H1 (cell line): ENCODE results near the gene PPP1R12A. TPM values are rescaled to one million over a fixed set of nuclear protein-coding genes. Genes with fewer than 3 reads are reported as not detected.

Source experiments
- CTCF ChIA-PET: fragments of 300-600 bp; sonication (Branson Sonifier 250); formaldehyde crosslinking; loops from one replicate; lab custom pipeline; 2021; ENCODE audit not compliant: partially characterized antibody; lab: Charles Lee
- POLR2A ChIA-PET: fragments of 300-600 bp; sonication (Branson Sonifier 250); formaldehyde crosslinking; loops from one replicate; lab custom pipeline; 2021; ENCODE audit warnings: inconsistent platforms; ENCODE audit not compliant: partially characterized antibody; lab: Charles Lee
- DNase-seq, 2 experiments: peaks; one replicate each; pipeline versions ENCODE4 v3.0.0 to v3.0.0-alpha.2; 2010 to 2022; ENCODE audit warnings: low spot score in 2 of 2, low read depth in 1 of 2, mixed read lengths in 1 of 2
- FAIRE-seq: peaks from 2 replicates; lab custom pipeline; 2011; peaks lifted over from hg19 to GRCh38; lab: Jason Lieb, UNC
- H2AFZ ChIP-seq: 2 replicates; pipeline ENCODE4 v1.8.1; 2012; ENCODE audit warnings: low read length, inconsistent platforms
- H2AK5ac ChIP-seq: 2 replicates; pipeline ENCODE4 v1.6.1; 2013; ENCODE audit warnings: low read depth, low read length
- H2BK120ac ChIP-seq: replicated peaks from 2 replicates; pipeline ENCODE3; 2013; ENCODE audit warnings: low read depth, low read length, inconsistent platforms
- H2BK12ac ChIP-seq: 2 replicates; pipeline ENCODE4 v1.6.1; 2013; ENCODE audit warnings: low read depth, low read length
- H2BK15ac ChIP-seq: 2 replicates; pipeline ENCODE4 v1.6.1; 2013; ENCODE audit warnings: low read length
- H2BK20ac ChIP-seq: 2 replicates; pipeline ENCODE4 v1.6.1; 2013; ENCODE audit warnings: low read length
- H2BK5ac ChIP-seq: 2 replicates; pipeline ENCODE4 v1.6.1; 2013; ENCODE audit warnings: low read depth, low read length
- H3K14ac ChIP-seq: 2 replicates; pipeline ENCODE4 v1.6.1; 2013; ENCODE audit warnings: inconsistent platforms; ENCODE audit not compliant: insufficient read length
- H3K18ac ChIP-seq: 2 replicates; pipeline ENCODE4 v1.6.1; 2013; ENCODE audit warnings: low read length; ENCODE audit errors: extremely low read depth
- H3K23ac ChIP-seq: 2 replicates; pipeline ENCODE4 v1.6.1; 2013; ENCODE audit warnings: inconsistent platforms; ENCODE audit not compliant: insufficient read length
- H3K23me2 ChIP-seq: 2 replicates; pipeline ENCODE4 v1.6.1; 2013; ENCODE audit warnings: low read depth, low read length
- H3K27ac ChIP-seq: 2 replicates; pipeline ENCODE4 v1.6.1; 2011; ENCODE audit warnings: low read depth, low read length, inconsistent platforms
- H3K27me3 ChIP-seq, 4 experiments: replicated peaks in 1 of 4; 1 replicate in 1 of 4; 2 replicates in 3 of 4; pipeline versions ENCODE4 v1.6.1 to v1.8.1; 2011 to 2013; ENCODE audit warnings: low read length in 3 of 4, mild to moderate bottlenecking in 3 of 4, inconsistent platforms in 2 of 4, mixed read lengths in 2 of 4, moderate library complexity in 1 of 4; ENCODE audit not compliant: control insufficient read depth in 3 of 4, insufficient read depth in 3 of 4; ENCODE audit errors: extremely low read depth in 1 of 4
- H3K36me3 ChIP-seq, 4 experiments: 2 replicates each; pipeline versions ENCODE4 v1.6.1 to v1.8.1; 2011 to 2013; ENCODE audit warnings: mild to moderate bottlenecking in 4 of 4, low read length in 3 of 4, moderate library complexity in 2 of 4, control low read depth in 1 of 4, inconsistent platforms in 1 of 4; ENCODE audit not compliant: insufficient read depth in 4 of 4, control insufficient read depth in 2 of 4
- H3K4ac ChIP-seq: replicated peaks from 2 replicates; pipeline ENCODE3; 2013; ENCODE audit warnings: low read length, low read depth, mixed read lengths, inconsistent platforms; ENCODE audit not compliant: insufficient read length
- H3K4me1 ChIP-seq, 4 experiments: replicated peaks in 1 of 4; 1 replicate in 1 of 4; 2 replicates in 3 of 4; pipeline versions ENCODE4 v1.6.1 to v1.8.1; 2011 to 2013; ENCODE audit warnings: low read length in 3 of 4, inconsistent platforms in 2 of 4, mixed read lengths in 1 of 4; ENCODE audit not compliant: insufficient read depth in 4 of 4, control insufficient read depth in 3 of 4
- H3K4me2 ChIP-seq, 2 experiments: 2 replicates each; pipeline versions ENCODE4 v1.6.1 to v1.8.1; 2011 to 2013; ENCODE audit warnings: low read depth in 2 of 2, low read length in 2 of 2, control low read depth in 1 of 2, inconsistent platforms in 1 of 2, mild to moderate bottlenecking in 1 of 2; ENCODE audit not compliant: insufficient read depth in 1 of 2
- H3K4me3 ChIP-seq, 4 experiments: fragments of 200-600, 300-600 bp in 1 of 4; sonication (generic), shearing (Covaris generic), sonication (Bioruptor Twin) in 1 of 4; 2 replicates each; pipeline versions ENCODE4 v1.5.1 to v1.8.1; 2011 to 2016; ENCODE audit warnings: low read length in 4 of 4, low read depth in 3 of 4, control low read depth in 2 of 4, inconsistent platforms in 2 of 4, mild to moderate bottlenecking in 2 of 4, mixed read lengths in 1 of 4, moderate library complexity in 1 of 4; ENCODE audit not compliant: insufficient read depth in 2 of 4; ENCODE audit errors: extremely low read depth in 1 of 4
- H3K56ac ChIP-seq: replicated peaks from 2 replicates; pipeline ENCODE3; 2013; ENCODE audit warnings: low read depth, mild to moderate bottlenecking, mixed read lengths, low read length, inconsistent platforms; ENCODE audit not compliant: insufficient read length
- H3K79me1 ChIP-seq: 2 replicates; pipeline ENCODE4 v1.6.1; 2013; ENCODE audit warnings: low read depth, low read length, control low read depth
- H3K79me2 ChIP-seq, 2 experiments: 2 replicates each; pipeline versions ENCODE4 v1.6.1 to v1.8.1; 2012 to 2013; ENCODE audit warnings: low read length in 2 of 2, mild to moderate bottlenecking in 2 of 2, inconsistent platforms in 1 of 2; ENCODE audit not compliant: insufficient read depth in 2 of 2, control insufficient read depth in 1 of 2
- H3K9ac ChIP-seq, 4 experiments: replicated peaks in 1 of 4; 1 replicate in 1 of 4; 2 replicates in 3 of 4; pipeline versions ENCODE4 v1.6.1 to v1.8.1; 2011 to 2013; ENCODE audit warnings: low read depth in 3 of 4, low read length in 3 of 4, control low read depth in 2 of 4, mild to moderate bottlenecking in 2 of 4, moderate library complexity in 2 of 4, inconsistent platforms in 1 of 4; ENCODE audit errors: extremely low read depth in 1 of 4
- H3K9me3 ChIP-seq, 2 experiments: 2 replicates each; pipeline versions ENCODE4 v1.6.1 to v1.8.1; 2012 to 2013; ENCODE audit warnings: mild to moderate bottlenecking in 2 of 2, moderate library complexity in 2 of 2, control low read depth in 1 of 2, inconsistent platforms in 1 of 2, low read depth in 1 of 2, low read length in 1 of 2, mixed read lengths in 1 of 2; ENCODE audit not compliant: insufficient read depth in 2 of 2
- H4K20me1 ChIP-seq, 2 experiments: replicated peaks in 1 of 2; 2 replicates each; pipeline versions ENCODE3 to v1.8.1; 2011 to 2013; ENCODE audit warnings: inconsistent platforms in 2 of 2, low read length in 2 of 2, mild to moderate bottlenecking in 1 of 2; ENCODE audit not compliant: insufficient read depth in 2 of 2, control insufficient read depth in 1 of 2
- H4K5ac ChIP-seq: 2 replicates; pipeline ENCODE4 v1.6.1; 2013; ENCODE audit warnings: low read length, low read depth, mixed read lengths, inconsistent platforms; ENCODE audit not compliant: insufficient read length
- H4K8ac ChIP-seq: 2 replicates; pipeline ENCODE4 v1.8.0; 2013; ENCODE audit warnings: mild to moderate bottlenecking, moderate library complexity, low read length, inconsistent platforms; ENCODE audit not compliant: insufficient read depth; ENCODE audit errors: extremely low read depth
- H4K91ac ChIP-seq: replicated peaks from 2 replicates; pipeline ENCODE3; 2013; ENCODE audit warnings: low read length, mixed read lengths, inconsistent platforms; ENCODE audit not compliant: insufficient read length
- KDM5A ChIP-seq: fragments of 200-600 bp; IDR thresholded peaks from 2 replicates; pipeline ENCODE4 v1.7.1; 2012; ENCODE audit warnings: mild to moderate bottlenecking, low read length, inconsistent platforms, mixed read lengths
- WGBS, 2 experiments: shearing (Covaris generic) in 1 of 2; methylation state at CpG; one replicate each; pipeline versions ENCODE4 v1.1.6 to v1.1.7; 2013 to 2015; ENCODE audit warnings: low lambda C conversion rate in 2 of 2, mixed read lengths in 2 of 2, inconsistent platforms in 1 of 2, low coverage in 1 of 2, missing lambda C conversion rate in 1 of 2; ENCODE audit not compliant: insufficient replicate concordance in 2 of 2, insufficient coverage in 1 of 2, insufficient read length in 1 of 2; ENCODE audit errors: extremely low coverage in 1 of 2, missing lambda C conversion rate in 1 of 2; 5-methylcytosine and 5-hydroxymethylcytosine counted together
- polyA plus RNA-seq, 7 experiments: library from polyadenylated mRNA; depleted of rRNA in 3 of 7; stranded (reverse) in 5 of 7; unstranded in 2 of 7; fragments of >200 nt in 5 of 7; fragments of 200-250 nt in 2 of 7; gene quantifications; 1 replicate in 5 of 7; 2 replicates in 1 of 7; 4 replicates in 1 of 7; pipeline versions ENCODE4 v1.2.1 to v1.2.3, GENCODE V29; 2011 to 2013; ENCODE audit warnings: missing spikeins in 2 of 7, mixed read lengths in 2 of 7
- total RNA-seq: library from RNA; stranded (reverse); fragmentation: NEBNext Ultra II Directional; extraction: Animal tissue kit (Norgen Biotek cat#: 25700); gene quantifications from 2 replicates; pipeline ENCODE4 v1.2.1, GENCODE V29; 2021

Gene PPP1R12A
- total and polyA plus RNA-seq, 2 of the 8 experiments (the other 6 are each of a cell fraction or from before 2014, with no cell fraction given) = 14.7 to 81.5 TPM

DNA sequence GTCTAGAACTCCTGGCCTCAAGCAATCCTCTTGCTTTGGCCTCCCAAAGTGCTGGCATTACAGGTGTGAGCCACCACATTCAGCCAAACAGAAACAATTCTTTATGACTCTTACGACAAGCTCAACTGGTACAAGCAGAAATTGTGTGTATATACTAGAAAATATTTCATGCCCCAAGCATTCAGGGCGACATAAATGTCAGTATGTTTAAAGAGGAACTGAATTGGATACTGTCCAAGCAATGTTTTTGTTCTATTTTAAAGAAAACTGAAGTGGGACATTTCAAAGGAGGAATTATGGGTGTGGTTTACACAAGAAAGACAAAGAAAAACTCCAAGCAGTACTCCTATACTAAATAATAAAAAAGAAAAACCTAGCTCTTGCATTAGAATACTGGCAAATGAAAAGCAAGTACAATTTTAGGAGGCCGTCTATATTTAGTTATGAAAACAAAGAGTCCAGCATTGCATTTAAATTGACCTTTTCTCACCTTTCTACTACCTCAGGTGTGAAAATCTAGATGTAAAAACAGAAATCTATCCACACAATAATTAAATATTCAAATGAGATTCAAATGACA lies 48.9 kb downstream of the PPP1R12A start:
- H3K79me1 ChIP-seq = peaks cover 2% of the 10 kb centered on the region; the same call in 1 of the 2 replicates
- 98% methylated on average over 3 of the region's 3 CpGs; no CpG with 5 or more reads in 1 of the 2 experiments for WGBS, 2 experiments
- no peak overlapping the region for H3K23ac ChIP-seq
- no peak overlapping the region for H2BK15ac ChIP-seq
- H3K4me1 ChIP-seq = peaks cover 0 to 10% (median 0%) of the 10 kb centered on the region in 4 experiments; a peak in 3 of 7 replicates
- no peak overlapping the region for H2BK5ac ChIP-seq
- H3K79me2 ChIP-seq = peaks cover 0 to 98% of the 10 kb centered on the region in 2 experiments; a peak in 3 of 4 replicates
- peaks cover 2 to 3% of the 10 kb centered on the region in 2 experiments for H4K20me1 ChIP-seq
- no peak overlapping the region for H2BK120ac ChIP-seq
- no peak overlapping the region for H4K5ac ChIP-seq
- no peak for DNase-seq
- H2AK5ac ChIP-seq = no peak overlapping the region
- no peak overlapping the region for H2BK20ac ChIP-seq
- H4K91ac ChIP-seq = no peak overlapping the region
- no peaks in the 10 kb centered on the region for H3K36me3 ChIP-seq
- no peak overlapping the region for H3K4me2 ChIP-seq
- CTCF ChIA-PET = interaction anchor here (0.6 to 1.6 kb wide), 11 partner anchors 9 to 373 kb away, joined by 3 to 6 read pairs (median 3); no protein-coding TSS in a partner anchor
- POLR2A ChIA-PET = no interaction called here
- FAIRE-seq = no peak
- no peak overlapping the region for H3K56ac ChIP-seq
- no peak overlapping the region for H3K4me3 ChIP-seq
- no peak overlapping the region for H4K8ac ChIP-seq
- no peak overlapping the region for H2AFZ ChIP-seq
- no peaks in the 10 kb centered on the region for H3K27me3 ChIP-seq
- no peak overlapping the region for H3K18ac ChIP-seq
- no peak overlapping the region for H3K9ac ChIP-seq
- no peaks in the 10 kb centered on the region for H3K9me3 ChIP-seq
- no peak overlapping the region for H3K4ac ChIP-seq
- H3K27ac ChIP-seq = no peak overlapping the region
- H3K14ac ChIP-seq = no peak overlapping the region
- H2BK12ac ChIP-seq = no peak overlapping the region
- H3K23me2 ChIP-seq = no peaks in the 10 kb centered on the region
- TF ChIP-seq KDM5A = no peak
